ENCODE results near the gene LPA.
"Not testable (repeated sequence)": the region's sequence is repeated elsewhere in the genome, so short reads cannot be mapped to it uniquely, and the experiment has no call there.

Gene LPA

GRCh38 chr6:160664198-160664597 is at the start of gene LPA:
Gene LPA, minus strand, starts transcription at chr6:160664275. Its CDS starts 61 bp downstream, at chr6:160664214.
- DNase-seq (ENCODE audit: low read depth, low spot score) = not testable (repeated sequence)

GRCh38 chr6:160708993-160709392 is 44.9 kb upstream of the LPA start:
- not testable (repeated sequence) for DNase-seq (ENCODE audit: low read depth, low spot score)

GRCh38 chr6:160704688-160705087 is 40.6 kb upstream of the LPA start:
- not testable (repeated sequence) for DNase-seq (ENCODE audit: low read depth, low spot score)

- not testable (repeated sequence) for DNase-seq (ENCODE audit: low read depth, low spot score)
Observed at GRCh38 chr6:160701918-160702680, 38.0 kb upstream of the LPA start, which contains the start of gene PLG. Gene PLG, plus strand, starts transcription at chr6:160702244. Its CDS starts 61 bp downstream, at chr6:160702305.

GRCh38 chr6:160697826-160698225 is 33.8 kb upstream of the LPA start:
- no peak for DNase-seq (ENCODE audit: low read depth, low spot score)

- not testable (repeated sequence) for DNase-seq (ENCODE audit: low read depth, low spot score)
Observed at GRCh38 chr6:160696884-160697283, 32.8 kb upstream of the LPA start.

GRCh38 chr6:160695622-160696021 is 31.5 kb upstream of the LPA start:
- DNase-seq (ENCODE audit: low read depth, low spot score) = not testable (repeated sequence)

GRCh38 chr6:160695025-160695424 is 30.9 kb upstream of the LPA start:
- DNase-seq (ENCODE audit: low read depth, low spot score) = not testable (repeated sequence)

- DNase-seq (ENCODE audit: low read depth, low spot score) = no peak
Observed at GRCh38 chr6:160692369-160692959, 28.4 kb upstream of the LPA start.

GRCh38 chr6:160691617-160692016 is 27.5 kb upstream of the LPA start:
- no peak for DNase-seq (ENCODE audit: low read depth, low spot score)

- DNase-seq (ENCODE audit: low read depth, low spot score) = no peak
Observed at GRCh38 chr6:160690458-160690857, 26.4 kb upstream of the LPA start.

GRCh38 chr6:160685762-160686450 is 21.8 kb upstream of the LPA start:
- no peak for DNase-seq (ENCODE audit: low read depth, low spot score)

GRCh38 chr6:160685101-160685761 is 21.2 kb upstream of the LPA start:
- not testable (repeated sequence) for DNase-seq (ENCODE audit: low read depth, low spot score)

- no peak for DNase-seq (ENCODE audit: low read depth, low spot score)
Observed at GRCh38 chr6:160679402-160679769, 15.3 kb upstream of the LPA start.

- no peak for DNase-seq (ENCODE audit: low read depth, low spot score)
Observed at GRCh38 chr6:160678744-160679401, 14.8 kb upstream of the LPA start.

GRCh38 chr6:160678230-160678629 is 14.2 kb upstream of the LPA start:
- DNase-seq (ENCODE audit: low read depth, low spot score) = no peak

- DNase-seq (ENCODE audit: low read depth, low spot score) = not testable (repeated sequence)
Observed at GRCh38 chr6:160676418-160676817, 12.3 kb upstream of the LPA start.

- no peak for DNase-seq (ENCODE audit: low read depth, low spot score)
Observed at GRCh38 chr6:160668589-160668988, 4.5 kb upstream of the LPA start.

GRCh38 chr6:160667639-160668481 is 3.8 kb upstream of the LPA start:
- DNase-seq (ENCODE audit: low read depth, low spot score) = no peak

GRCh38 chr6:160662842-160663241 is 1.2 kb downstream of the LPA start:
- DNase-seq (ENCODE audit: low read depth, low spot score) = no peak

GRCh38 chr6:160662429-160662828 is 1.6 kb downstream of the LPA start:
- DNase-seq (ENCODE audit: low read depth, low spot score) = no peak

All from brain pericyte (primary cell).